ENCODE measurements around the gene IGF1R.

IGF1R gene

GRCh38 chr15:98789020-98789419 lies 140.7 kb downstream of the IGF1R start:
- TF ChIP-seq POLR2A (IDR thresholded peaks at IDR 0.05; ENCODE audit: low read depth, low read length): no peak
- no peak for DNase-seq (ENCODE audit: insufficient read length, low spot score)
- no peak for FAIRE-seq

DNA sequence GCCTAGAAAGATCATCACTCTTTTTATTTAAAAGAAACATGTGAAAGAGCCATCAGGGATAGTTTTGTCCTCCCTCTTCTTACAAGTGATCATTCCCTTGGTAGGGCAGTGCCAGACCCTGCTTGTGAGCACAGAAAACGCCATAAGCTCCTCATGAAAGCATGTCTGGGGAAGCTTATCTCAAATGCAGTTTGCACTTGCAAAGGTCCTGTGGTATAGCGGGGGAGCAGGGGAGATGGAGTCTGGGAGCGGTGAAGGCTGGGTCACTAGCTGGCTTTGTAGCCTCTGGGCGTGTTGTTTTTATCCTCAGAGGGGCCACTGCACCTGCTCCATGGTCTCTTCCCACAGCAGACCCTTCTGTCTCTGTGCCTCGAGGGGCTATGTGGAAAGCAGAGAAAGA lies 141.9 kb downstream of the IGF1R start:
- no peak for TF ChIP-seq POLR2A (IDR thresholded peaks at IDR 0.05; ENCODE audit: low read depth, low read length)
- DNase-seq (ENCODE audit: insufficient read length, low spot score) (no peak), FAIRE-seq (no peak)

DNA sequence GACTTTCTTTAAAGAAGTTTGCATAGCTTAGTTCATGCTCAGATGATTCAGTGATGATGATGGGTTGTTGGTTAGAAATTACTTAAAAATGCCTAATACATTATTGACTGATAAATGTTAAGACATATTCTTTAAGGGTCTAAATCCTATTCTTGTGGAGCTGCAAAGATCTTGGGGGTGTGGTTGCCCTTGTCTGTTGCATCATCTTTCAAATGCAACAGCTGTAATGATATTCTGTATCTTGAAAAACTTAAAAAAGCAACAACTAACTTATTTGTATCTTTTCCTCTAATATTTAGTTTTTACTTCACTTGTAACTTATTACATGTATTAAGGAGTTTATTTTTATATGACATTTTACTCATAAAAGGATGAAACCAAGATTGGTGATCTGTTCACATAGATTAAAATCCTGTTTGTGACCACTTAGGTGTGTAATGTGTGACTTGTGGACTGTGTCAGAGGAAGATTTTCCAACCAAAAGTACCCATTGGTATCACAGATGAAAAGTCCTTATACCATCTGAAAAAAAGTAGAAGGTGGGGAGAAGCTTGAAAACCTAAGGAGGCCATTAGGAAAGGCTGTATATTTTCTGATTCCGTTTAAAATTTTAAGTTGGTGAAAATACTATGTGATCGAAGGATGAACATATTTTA lies 142.8 kb downstream of the IGF1R start:
- no peak for TF ChIP-seq POLR2A (IDR thresholded peaks at IDR 0.05; ENCODE audit: low read depth, low read length)
- FAIRE-seq: no peak
- DNase-seq (ENCODE audit: insufficient read length, low spot score): no peak

GRCh38 chr15:98792117-98792516 lies 143.8 kb downstream of the IGF1R start:
- FAIRE-seq (no peak), DNase-seq (ENCODE audit: insufficient read length, low spot score) (no peak)
- TF ChIP-seq POLR2A (IDR thresholded peaks at IDR 0.05; ENCODE audit: low read depth, low read length): no peak

- FAIRE-seq (no peak), DNase-seq (ENCODE audit: insufficient read length, low spot score) (no peak)
- TF ChIP-seq POLR2A (IDR thresholded peaks at IDR 0.05; ENCODE audit: low read depth, low read length): no peak
These were observed 145.9 kb downstream of the IGF1R start for GRCh38 chr15:98794211-98794610.

DNA sequence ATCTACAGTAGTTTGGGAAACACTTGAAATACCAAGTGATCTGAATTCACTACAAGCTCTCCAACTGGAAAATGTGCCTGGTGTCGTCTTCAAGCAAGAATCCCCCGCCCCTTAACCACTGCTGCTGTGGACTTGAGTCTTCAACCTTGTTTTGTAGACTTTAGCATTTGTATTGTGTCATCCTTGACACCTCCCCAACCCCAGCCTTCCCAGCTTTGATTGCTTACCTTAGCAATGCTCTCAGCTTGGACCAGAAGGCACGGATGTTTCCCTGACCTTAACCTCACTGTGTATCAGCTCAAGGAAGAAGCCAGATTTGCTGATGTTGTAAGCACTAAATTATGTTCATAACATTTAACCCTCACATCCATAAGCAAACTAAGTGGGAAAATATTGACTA lies 146.4 kb downstream of the IGF1R start:
- TF ChIP-seq POLR2A (IDR thresholded peaks at IDR 0.05; ENCODE audit: low read depth, low read length): no peak
- FAIRE-seq (no peak), DNase-seq (ENCODE audit: insufficient read length, low spot score) (no peak)

- FAIRE-seq (no peak), DNase-seq (ENCODE audit: insufficient read length, low spot score) (no peak)
- TF ChIP-seq POLR2A (IDR thresholded peaks at IDR 0.05; ENCODE audit: low read depth, low read length): no peak
These were observed 147.6 kb downstream of the IGF1R start for GRCh38 chr15:98795980-98796379.

DNA sequence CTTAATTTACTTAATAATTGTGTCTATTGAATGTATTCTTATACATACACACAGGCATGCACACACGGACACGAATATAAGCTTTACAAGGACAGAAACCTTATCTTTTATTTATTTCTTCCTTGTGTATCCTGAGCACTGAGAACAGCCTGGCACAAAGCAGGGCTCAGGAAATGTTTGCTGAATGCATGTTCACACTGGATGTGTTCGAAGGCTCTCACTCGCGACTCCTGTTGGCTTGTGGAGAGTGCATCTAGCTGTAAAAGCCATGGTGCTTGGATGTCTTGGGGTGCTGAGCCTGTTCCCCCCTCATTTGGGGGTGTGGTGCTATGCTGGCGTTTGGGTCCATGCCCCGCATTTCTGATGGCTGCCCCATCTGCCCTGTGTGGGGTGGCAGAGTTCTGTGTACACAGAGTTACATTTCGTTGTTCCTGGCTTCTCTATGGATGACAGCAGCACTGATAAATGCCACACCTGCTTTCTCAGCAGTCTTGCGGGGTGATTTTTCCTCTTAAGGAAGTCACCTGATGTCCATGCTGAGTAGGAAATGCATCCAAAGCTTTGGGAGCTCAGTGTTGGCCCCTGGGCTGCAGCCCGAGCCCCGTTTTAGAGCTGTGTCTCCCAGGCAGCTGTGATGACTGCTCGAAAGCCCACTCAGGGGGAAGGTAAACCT lies 148.5 kb downstream of the IGF1R start:
- TF ChIP-seq POLR2A (IDR thresholded peaks at IDR 0.05; ENCODE audit: low read depth, low read length): no peak
- FAIRE-seq: no peak
- no peak for DNase-seq (ENCODE audit: insufficient read length, low spot score)

- no peak for FAIRE-seq
- no peak for TF ChIP-seq POLR2A (IDR thresholded peaks at IDR 0.05; ENCODE audit: low read depth, low read length)
- DNase-seq (ENCODE audit: insufficient read length, low spot score): no peak
These were observed 150.1 kb downstream of the IGF1R start for GRCh38 chr15:98798375-98798893.

GRCh38 chr15:98799461-98800390 lies 151.4 kb downstream of the IGF1R start:
- no peak for TF ChIP-seq POLR2A (IDR thresholded peaks at IDR 0.05; ENCODE audit: low read depth, low read length)
- DNase-seq (ENCODE audit: insufficient read length, low spot score) (no peak), FAIRE-seq (no peak)

GRCh38 chr15:98800437-98801233 lies 152.3 kb downstream of the IGF1R start:
- FAIRE-seq (no peak), DNase-seq (ENCODE audit: insufficient read length, low spot score) (peak; percentile 17)
- TF ChIP-seq POLR2A (IDR thresholded peaks at IDR 0.05; ENCODE audit: low read depth, low read length): no peak

GRCh38 chr15:98801234-98801561 lies 152.9 kb downstream of the IGF1R start:
- DNase-seq (ENCODE audit: insufficient read length, low spot score) (no peak), FAIRE-seq (no peak)
- no peak for TF ChIP-seq POLR2A (IDR thresholded peaks at IDR 0.05; ENCODE audit: low read depth, low read length)

DNA sequence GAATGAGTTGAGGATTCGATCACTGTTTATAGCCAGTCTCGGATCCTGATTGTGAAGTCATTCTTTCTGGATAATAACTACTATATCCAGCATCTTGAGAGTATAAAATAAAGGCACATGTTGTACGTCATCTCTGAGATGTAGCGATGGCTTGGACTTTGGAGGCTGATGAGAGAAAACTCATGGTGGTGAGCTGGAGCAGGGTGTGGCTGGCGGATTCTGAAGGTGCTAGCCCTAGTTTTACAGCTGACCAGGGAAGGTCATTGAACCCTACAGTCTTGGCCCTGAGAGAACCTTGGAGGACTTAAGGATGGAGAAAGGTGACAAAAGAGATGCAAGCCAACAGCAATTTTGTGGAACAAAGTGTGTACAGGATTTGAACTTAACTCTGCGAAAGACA lies 153.8 kb downstream of the IGF1R start:
- DNase-seq (ENCODE audit: insufficient read length, low spot score) (no peak), FAIRE-seq (no peak)
- TF ChIP-seq POLR2A (IDR thresholded peaks at IDR 0.05; ENCODE audit: low read depth, low read length): no peak

Data from H54 (cell line).